Measurements from ENCODE around the gene KCTD20.

KCTD20 gene

GRCh38 chr6:36539814-36540568 lies 97.2 kb downstream of the KCTD20 start:
- POLR2A ChIA-PET, result interaction anchor here (0.6 kb wide), 1 partner anchor 32 kb away, joined by 6 read pairs; no protein-coding TSS in a partner anchor
- Histone ChIP-seq H3K4me3 (ENCODE audit: low read depth, low read length) (no peak overlapping the region), H3K4me1 (ENCODE audit: control insufficient read depth, insufficient read depth, low read length) (peaks cover 6% of the 10 kb centered on the region; the same call in 1 of the 2 replicates), H3K27ac (ENCODE audit: extremely low read depth, low read depth, low read length) (no peak overlapping the region), H3K36me3 (ENCODE audit: control insufficient read depth in 2 of 2, insufficient read depth in 1 of 2, low read length in 2 of 2) (peaks cover 42 to 49% of the 10 kb centered on the region in 2 experiments), H3K9me3 (ENCODE audit: control insufficient read depth, insufficient read depth, low read depth, low read length) (no peaks in the 10 kb centered on the region)
- TF ChIP-seq ZXDB (tag by site-specific recombination; IDR thresholded peaks at IDR 0.05) (no peak), SP7 (tag by site-specific recombination; IDR thresholded peaks at IDR 0.05) (no peak), SALL2 (tag by site-specific recombination; IDR thresholded peaks at IDR 0.05; ENCODE audit: borderline replicate concordance) (no peak), FEZF1 (tag by site-specific recombination; IDR thresholded peaks at IDR 0.05) (no peak), ZNF629 (tag by site-specific recombination; IDR thresholded peaks at IDR 0.05) (no peak), ZNF350 (tag by site-specific recombination; IDR thresholded peaks at IDR 0.05) (no peak), ZFP37 (tag by site-specific recombination; IDR thresholded peaks at IDR 0.05) (no peak), GLI2 (tag by site-specific recombination; IDR thresholded peaks at IDR 0.05; ENCODE audit: borderline replicate concordance, low read depth) (no peak), ATF2 (tag by site-specific recombination; IDR thresholded peaks at IDR 0.05; ENCODE audit: low read depth) (no peak), ZFP3 (tag by site-specific recombination; IDR thresholded peaks at IDR 0.05; ENCODE audit: low read depth) (no peak)
- CTCF ChIA-PET, result no interaction called here
